Right forelimb (tissue), 1 donor: ENCODE measurements around the gene SLC4A1AP.

Experiments
- DNase-seq: peaks from one replicate; pipeline ENCODE4 v3.0.0-alpha.2; 2018

The SLC4A1AP gene

GRCh38 chr2:27723372-27724144 lies 59.9 kb downstream of the SLC4A1AP start:
- no peak for DNase-seq

GRCh38 chr2:27724191-27724590 lies 60.5 kb downstream of the SLC4A1AP start:
- DNase-seq = no peak

- DNase-seq = no peak
Measured at GRCh38 chr2:27724905-27725701, 61.4 kb downstream of the SLC4A1AP start.

GRCh38 chr2:27727257-27727656 lies 63.6 kb downstream of the SLC4A1AP start:
- DNase-seq = no peak

GRCh38 chr2:27728081-27728858 lies 64.6 kb downstream of the SLC4A1AP start:
- DNase-seq = no peak

GRCh38 chr2:27729198-27729597 lies 65.5 kb downstream of the SLC4A1AP start:
- DNase-seq = no peak

- no peak for DNase-seq
Measured at GRCh38 chr2:27729614-27730013, 65.9 kb downstream of the SLC4A1AP start.

GRCh38 chr2:27730261-27730662 lies 66.6 kb downstream of the SLC4A1AP start:
- DNase-seq = no peak

GRCh38 chr2:27730980-27731691 lies 67.4 kb downstream of the SLC4A1AP start:
- DNase-seq = no peak

GRCh38 chr2:27734305-27734704 lies 70.6 kb downstream of the SLC4A1AP start:
- no peak for DNase-seq

- DNase-seq = peak; percentile 85
Measured at GRCh38 chr2:27735263-27735904, 71.7 kb downstream of the SLC4A1AP start.

GRCh38 chr2:27736031-27736889 lies 72.6 kb downstream of the SLC4A1AP start:
- DNase-seq = no peak

GRCh38 chr2:27736890-27737204 lies 73.2 kb downstream of the SLC4A1AP start:
- DNase-seq = no peak

- no peak for DNase-seq
Measured at GRCh38 chr2:27737676-27738348, 74.1 kb downstream of the SLC4A1AP start.

GRCh38 chr2:27738349-27739057 lies 74.8 kb downstream of the SLC4A1AP start:
- DNase-seq = no peak

- DNase-seq = no peak
Measured at GRCh38 chr2:27739058-27739373, 75.3 kb downstream of the SLC4A1AP start.

GRCh38 chr2:27741673-27742072 lies 78.0 kb downstream of the SLC4A1AP start:
- no peak for DNase-seq

GRCh38 chr2:27742571-27742970 lies 78.9 kb downstream of the SLC4A1AP start:
- no peak for DNase-seq
